Keratinocyte (primary cell): Measurements from ENCODE around the gene CLDN3. TPM values are rescaled to one million over a fixed set of nuclear protein-coding genes. Genes with fewer than 3 reads are reported as not detected.

Experiments
- DNase-seq: peaks from one replicate; pipeline ENCODE4 v3.0.0-alpha.2; 2011; ENCODE audit warnings: low read depth, missing footprints, low spot score
- FAIRE-seq: peaks from 2 replicates; lab custom pipeline; 2011; peaks lifted over from hg19 to GRCh38; lab: Jason Lieb, UNC
- H2AFZ ChIP-seq: 2 replicates; pipeline ENCODE4 v1.6.0; 2012; ENCODE audit warnings: low read length, control low read depth, inconsistent platforms; ENCODE audit not compliant: control insufficient read depth
- H3K27ac ChIP-seq: 2 replicates; pipeline ENCODE4 v1.5.1; 2011; ENCODE audit warnings: low read length; ENCODE audit not compliant: control insufficient read depth, insufficient read depth
- H3K27me3 ChIP-seq: 3 replicates; pipeline ENCODE4 v1.6.0; 2011; ENCODE audit warnings: low read length; ENCODE audit not compliant: control insufficient read depth, insufficient read depth; ENCODE audit errors: extremely low read depth
- H3K36me3 ChIP-seq, 2 experiments: 2 replicates in 1 of 2; 3 replicates in 1 of 2; pipeline ENCODE4 v1.5.1; 2011; ENCODE audit warnings: low read length in 2 of 2, mild to moderate bottlenecking in 1 of 2; ENCODE audit not compliant: control insufficient read depth in 2 of 2, insufficient read depth in 2 of 2; ENCODE audit errors: extremely low read depth in 1 of 2
- H3K4me1 ChIP-seq: 3 replicates; pipeline ENCODE4 v1.5.1; 2011; ENCODE audit warnings: low read length; ENCODE audit not compliant: control insufficient read depth, insufficient read depth; ENCODE audit errors: extremely low read depth
- H3K4me2 ChIP-seq: 3 replicates; pipeline ENCODE4 v1.6.0; 2011; ENCODE audit warnings: low read depth, low read length; ENCODE audit not compliant: control insufficient read depth, insufficient read depth; ENCODE audit errors: extremely low read depth
- H3K4me3 ChIP-seq, 3 experiments: fragments of 200-600 bp in 1 of 3; sonication (generic) in 1 of 3; 2 replicates in 2 of 3; 3 replicates in 1 of 3; pipeline ENCODE4 v1.5.1; 2011 to 2016; ENCODE audit warnings: low read length in 3 of 3, mild to moderate bottlenecking in 3 of 3, control low read depth in 2 of 3, inconsistent platforms in 1 of 3, low read depth in 1 of 3, mixed read lengths in 1 of 3, mixed run types in 1 of 3, moderate library complexity in 1 of 3; ENCODE audit not compliant: control insufficient read depth in 2 of 3, insufficient read depth in 2 of 3; ENCODE audit errors: extremely low read depth in 1 of 3
- H3K79me2 ChIP-seq: 2 replicates; pipeline ENCODE4 v1.6.0; 2012; ENCODE audit warnings: low read length; ENCODE audit not compliant: control insufficient read depth, insufficient read depth
- H3K9ac ChIP-seq: 3 replicates; pipeline ENCODE4 v1.6.0; 2011; ENCODE audit warnings: low read length; ENCODE audit not compliant: control insufficient read depth, insufficient read depth; ENCODE audit errors: extremely low read depth
- H3K9me1 ChIP-seq: 3 replicates; pipeline ENCODE4 v1.6.0; 2011; ENCODE audit warnings: low read length; ENCODE audit not compliant: control insufficient read depth, insufficient read depth; ENCODE audit errors: extremely low read depth
- H3K9me3 ChIP-seq: 2 replicates; pipeline ENCODE4 v1.5.1; 2012; ENCODE audit warnings: low read depth, low read length; ENCODE audit not compliant: control insufficient read depth
- H4K20me1 ChIP-seq: 3 replicates; pipeline ENCODE4 v1.6.0; 2011; ENCODE audit warnings: low read length; ENCODE audit not compliant: control insufficient read depth, insufficient read depth; ENCODE audit errors: extremely low read depth
- EZH2 ChIP-seq: IDR thresholded peaks from one replicate; pipeline ENCODE4 v1.6.1; 2012; ENCODE audit warnings: inconsistent platforms, mild to moderate bottlenecking, low read length, moderate library complexity
- dilution Hi-C: fragments of 300-500 bp; cut with MboI; formaldehyde crosslinking; loops from one replicate; pipeline ENCODE4 v1.7.0; 2020; ENCODE audit warnings: low sequenced_read_pairs; ENCODE audit not compliant: extremely low pct_ligation_motif_present
- polyA plus RNA-seq, 5 experiments: library from polyadenylated mRNA; depleted of rRNA in 3 of 5; stranded (reverse) in 3 of 5; stranded (forward) in 1 of 5; unstranded in 1 of 5; fragments of >200 nt; gene quantifications; 1 replicate in 1 of 5; 2 replicates in 3 of 5; 3 replicates in 1 of 5; pipeline versions ENCODE4 v1.2.1 to v1.2.3, GENCODE V29; 2011 to 2012; ENCODE audit warnings: missing spikeins in 2 of 5, low read depth in 1 of 5, low replicate concordance in 1 of 5
- TF ChIP-seq, protein P1 (sequence below), 3 experiments: IDR thresholded peaks in 1 of 3; conservative IDR thresholded peaks in 1 of 3; optimal IDR thresholded peaks in 1 of 3; 2 replicates in 2 of 3; 3 replicates in 1 of 3; pipeline versions ENCODE3 to v1.5.1; 2011; ENCODE audit warnings: low read length in 3 of 3, mild to moderate bottlenecking in 3 of 3, moderate library complexity in 2 of 3, control low read depth in 1 of 3, inconsistent platforms in 1 of 3; ENCODE audit not compliant: insufficient read depth in 2 of 3; ENCODE audit errors: extremely low read depth in 1 of 3

The CLDN3 gene
- polyA plus RNA-seq, 1 donor (not counting 4 experiments of a cell fraction or from before 2014, with no cell fraction given), result not detected

DNA sequence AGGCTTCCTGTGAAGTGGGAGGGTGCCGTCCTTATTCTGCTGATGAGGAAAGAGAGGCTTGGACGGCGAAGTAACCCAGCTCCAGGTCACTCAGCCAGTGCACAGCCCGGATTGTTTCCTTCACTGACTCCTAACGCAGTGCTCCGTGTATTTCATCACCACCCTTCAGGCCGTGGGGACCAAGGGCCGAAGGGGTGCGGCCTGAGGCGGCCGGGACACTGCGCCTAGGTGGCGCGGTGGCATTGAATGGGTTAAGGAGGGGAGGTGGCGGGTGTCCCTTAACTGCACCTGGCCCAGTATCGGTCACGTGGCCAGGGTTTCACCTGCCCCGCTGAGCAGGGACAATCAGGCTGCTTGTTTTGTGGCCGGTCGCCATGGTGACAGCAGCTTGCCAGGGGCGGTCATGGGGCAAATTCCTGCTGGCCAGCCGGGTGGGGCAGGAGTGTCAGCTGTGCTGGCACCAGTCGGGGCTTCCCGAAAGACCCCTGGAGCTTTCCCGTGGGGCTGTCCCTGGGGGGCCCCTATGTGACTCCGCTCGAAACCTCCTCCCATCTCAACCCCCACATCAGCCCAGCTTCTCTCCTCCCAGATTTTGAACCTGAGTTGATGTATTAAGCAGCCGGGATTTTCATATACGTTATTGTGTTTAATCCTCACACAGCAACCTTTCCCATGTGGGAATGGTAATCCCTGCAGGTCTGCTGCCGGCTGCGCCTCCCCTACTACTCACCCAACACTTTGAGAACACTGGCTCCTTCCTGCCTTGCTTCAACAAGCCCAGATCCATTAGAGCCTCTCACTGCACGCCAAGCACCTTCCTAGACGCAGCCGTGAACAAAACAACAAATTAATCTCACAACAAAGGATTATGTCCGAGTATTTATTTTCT lies 27.1 kb downstream of the CLDN3 start:
- no peak overlapping the region for H2AFZ ChIP-seq
- dilution Hi-C loops, result no loop called here
- FAIRE-seq (no peak), DNase-seq (no peak)
- H3K36me3 ChIP-seq, result no peaks in the 10 kb centered on the region
- no peaks in the 10 kb centered on the region for H3K9me1 ChIP-seq
- no peak overlapping the region for H3K27ac ChIP-seq
- H4K20me1 ChIP-seq, result no peaks in the 10 kb centered on the region
- no peak overlapping the region for H3K4me3 ChIP-seq
- H3K27me3 ChIP-seq, result no peaks in the 10 kb centered on the region
- no peaks in the 10 kb centered on the region for H3K9me3 ChIP-seq
- H3K9ac ChIP-seq, result peak overlapping the region; percentile 9
- peaks cover 12% of the 10 kb centered on the region for H3K4me1 ChIP-seq
- H3K4me2 ChIP-seq, result no peak overlapping the region
- TF ChIP-seq, protein P1, sequence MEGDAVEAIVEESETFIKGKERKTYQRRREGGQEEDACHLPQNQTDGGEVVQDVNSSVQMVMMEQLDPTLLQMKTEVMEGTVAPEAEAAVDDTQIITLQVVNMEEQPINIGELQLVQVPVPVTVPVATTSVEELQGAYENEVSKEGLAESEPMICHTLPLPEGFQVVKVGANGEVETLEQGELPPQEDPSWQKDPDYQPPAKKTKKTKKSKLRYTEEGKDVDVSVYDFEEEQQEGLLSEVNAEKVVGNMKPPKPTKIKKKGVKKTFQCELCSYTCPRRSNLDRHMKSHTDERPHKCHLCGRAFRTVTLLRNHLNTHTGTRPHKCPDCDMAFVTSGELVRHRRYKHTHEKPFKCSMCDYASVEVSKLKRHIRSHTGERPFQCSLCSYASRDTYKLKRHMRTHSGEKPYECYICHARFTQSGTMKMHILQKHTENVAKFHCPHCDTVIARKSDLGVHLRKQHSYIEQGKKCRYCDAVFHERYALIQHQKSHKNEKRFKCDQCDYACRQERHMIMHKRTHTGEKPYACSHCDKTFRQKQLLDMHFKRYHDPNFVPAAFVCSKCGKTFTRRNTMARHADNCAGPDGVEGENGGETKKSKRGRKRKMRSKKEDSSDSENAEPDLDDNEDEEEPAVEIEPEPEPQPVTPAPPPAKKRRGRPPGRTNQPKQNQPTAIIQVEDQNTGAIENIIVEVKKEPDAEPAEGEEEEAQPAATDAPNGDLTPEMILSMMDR (optimal IDR thresholded peaks at IDR 0.05 in 1 of 3, IDR thresholded peaks at IDR 0.05 in 1 of 3, conservative IDR thresholded peaks at IDR 0.05 in 1 of 3; ENCODE audit: extremely low read depth in 1 of 3, insufficient read depth in 2 of 3, low read length in 3 of 3), result no peak
- TF ChIP-seq EZH2, result no peak
- no peaks in the 10 kb centered on the region for H3K79me2 ChIP-seq

DNA sequence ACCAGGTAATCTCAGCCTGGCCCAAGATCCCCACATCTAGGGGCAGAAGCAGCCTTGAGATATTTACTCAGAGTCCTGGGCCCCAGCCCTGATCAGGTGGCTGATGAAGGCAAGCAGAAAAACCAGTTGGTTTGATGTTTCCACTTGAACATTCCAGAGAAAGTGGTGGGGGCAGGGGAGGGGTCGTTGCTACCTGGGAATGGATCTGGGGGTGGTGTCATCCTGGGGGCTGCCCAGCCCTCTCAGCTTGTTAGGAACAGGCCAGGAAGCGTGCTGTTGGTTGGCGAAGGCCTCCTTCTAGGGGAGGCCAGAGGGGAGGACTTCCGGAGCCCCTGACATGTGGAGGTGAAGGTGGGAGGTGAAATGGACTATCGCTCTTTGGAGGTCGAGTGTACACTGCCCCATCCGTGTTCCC lies 27.7 kb downstream of the CLDN3 start:
- H3K9ac ChIP-seq, result no peak overlapping the region
- FAIRE-seq, result no peak
- H3K79me2 ChIP-seq, result peaks cover 6% of the 10 kb centered on the region
- H3K4me1 ChIP-seq, result peaks cover 17% of the 10 kb centered on the region
- H3K27ac ChIP-seq, result no peak overlapping the region
- dilution Hi-C loops, result no loop called here
- no peak overlapping the region for H2AFZ ChIP-seq
- H3K4me3 ChIP-seq, result no peak overlapping the region
- H3K36me3 ChIP-seq, result peaks cover under 1 to 1% of the 10 kb centered on the region in 2 experiments
- H3K27me3 ChIP-seq, result no peaks in the 10 kb centered on the region
- no peaks in the 10 kb centered on the region for H3K9me1 ChIP-seq
- no peaks in the 10 kb centered on the region for H3K9me3 ChIP-seq
- no peak for DNase-seq
- no peaks in the 10 kb centered on the region for H4K20me1 ChIP-seq
- TF ChIP-seq, protein P1 (optimal IDR thresholded peaks at IDR 0.05 in 1 of 3, IDR thresholded peaks at IDR 0.05 in 1 of 3, conservative IDR thresholded peaks at IDR 0.05 in 1 of 3; ENCODE audit: extremely low read depth in 1 of 3, insufficient read depth in 2 of 3, low read length in 3 of 3), result no peak
- TF ChIP-seq EZH2, result no peak
- H3K4me2 ChIP-seq, result no peak overlapping the region
